Measurements from ENCODE around the gene TNFAIP8. TPM values are rescaled to one million over a fixed set of nuclear protein-coding genes. Genes with fewer than 3 reads are reported as not detected.

The TNFAIP8 gene
- total and polyA plus RNA-seq, 9 of the 15 experiments (the other 6 are each of a cell fraction or from before 2014, with no cell fraction given) = 29.9 to 52.2 (median 44.8) TPM

DNA sequence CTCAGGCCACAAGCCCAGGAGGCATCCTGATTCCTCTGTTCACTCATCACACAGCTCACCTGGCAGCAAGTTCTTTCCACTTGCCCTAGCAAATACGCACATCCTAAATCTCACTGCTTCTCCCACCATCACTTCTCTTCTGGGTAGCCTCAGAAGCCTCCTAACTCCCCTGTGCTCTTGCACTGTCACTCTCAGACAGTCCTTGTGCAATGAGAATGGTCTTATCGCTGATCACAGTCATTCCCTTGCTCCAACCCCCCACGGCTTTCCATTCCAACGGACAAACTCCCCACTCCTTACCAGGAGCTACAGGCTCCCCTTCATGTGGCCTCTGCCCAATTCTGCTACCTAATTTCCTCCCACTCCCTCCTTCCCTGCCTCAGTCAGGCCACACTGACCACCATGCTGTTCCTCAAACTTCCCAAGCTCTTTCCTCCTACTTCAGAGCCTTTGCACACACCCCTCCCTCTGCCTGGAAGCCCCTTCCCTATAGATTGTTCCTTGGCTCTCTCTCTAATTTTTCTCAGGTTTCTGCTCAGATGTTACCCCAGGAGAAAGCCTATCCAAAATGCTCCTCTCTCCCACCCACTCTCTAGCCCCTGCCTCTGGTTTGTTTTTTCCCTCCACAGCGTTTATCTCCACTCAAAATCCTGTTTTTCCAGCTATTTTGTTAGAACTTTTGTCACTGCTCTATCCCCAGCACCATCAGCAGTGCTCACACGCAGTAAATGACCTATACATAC lies 34.1 kb upstream of the TNFAIP8 start (continued):
- no peak for TF ChIP-seq ESRRB (CRISPR knock-in tag; IDR thresholded peaks at IDR 0.05; ENCODE audit: borderline replicate concordance)
- no peak for TF ChIP-seq SRSF3 (IDR thresholded peaks at IDR 0.05; ENCODE audit: insufficient read depth, low read length)
- no peak for TF ChIP-seq SETDB1 (IDR thresholded peaks at IDR 0.05; ENCODE audit: low read length)
- TF ChIP-seq, protein P1, sequence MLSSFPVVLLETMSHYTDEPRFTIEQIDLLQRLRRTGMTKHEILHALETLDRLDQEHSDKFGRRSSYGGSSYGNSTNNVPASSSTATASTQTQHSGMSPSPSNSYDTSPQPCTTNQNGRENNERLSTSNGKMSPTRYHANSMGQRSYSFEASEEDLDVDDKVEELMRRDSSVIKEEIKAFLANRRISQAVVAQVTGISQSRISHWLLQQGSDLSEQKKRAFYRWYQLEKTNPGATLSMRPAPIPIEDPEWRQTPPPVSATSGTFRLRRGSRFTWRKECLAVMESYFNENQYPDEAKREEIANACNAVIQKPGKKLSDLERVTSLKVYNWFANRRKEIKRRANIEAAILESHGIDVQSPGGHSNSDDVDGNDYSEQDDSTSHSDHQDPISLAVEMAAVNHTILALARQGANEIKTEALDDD (IDR thresholded peaks at IDR 0.05) = no peak
- TF ChIP-seq ZNF408 (CRISPR knock-in tag; IDR thresholded peaks at IDR 0.05; ENCODE audit: low read depth) = no peak
- TF ChIP-seq, protein P2, sequence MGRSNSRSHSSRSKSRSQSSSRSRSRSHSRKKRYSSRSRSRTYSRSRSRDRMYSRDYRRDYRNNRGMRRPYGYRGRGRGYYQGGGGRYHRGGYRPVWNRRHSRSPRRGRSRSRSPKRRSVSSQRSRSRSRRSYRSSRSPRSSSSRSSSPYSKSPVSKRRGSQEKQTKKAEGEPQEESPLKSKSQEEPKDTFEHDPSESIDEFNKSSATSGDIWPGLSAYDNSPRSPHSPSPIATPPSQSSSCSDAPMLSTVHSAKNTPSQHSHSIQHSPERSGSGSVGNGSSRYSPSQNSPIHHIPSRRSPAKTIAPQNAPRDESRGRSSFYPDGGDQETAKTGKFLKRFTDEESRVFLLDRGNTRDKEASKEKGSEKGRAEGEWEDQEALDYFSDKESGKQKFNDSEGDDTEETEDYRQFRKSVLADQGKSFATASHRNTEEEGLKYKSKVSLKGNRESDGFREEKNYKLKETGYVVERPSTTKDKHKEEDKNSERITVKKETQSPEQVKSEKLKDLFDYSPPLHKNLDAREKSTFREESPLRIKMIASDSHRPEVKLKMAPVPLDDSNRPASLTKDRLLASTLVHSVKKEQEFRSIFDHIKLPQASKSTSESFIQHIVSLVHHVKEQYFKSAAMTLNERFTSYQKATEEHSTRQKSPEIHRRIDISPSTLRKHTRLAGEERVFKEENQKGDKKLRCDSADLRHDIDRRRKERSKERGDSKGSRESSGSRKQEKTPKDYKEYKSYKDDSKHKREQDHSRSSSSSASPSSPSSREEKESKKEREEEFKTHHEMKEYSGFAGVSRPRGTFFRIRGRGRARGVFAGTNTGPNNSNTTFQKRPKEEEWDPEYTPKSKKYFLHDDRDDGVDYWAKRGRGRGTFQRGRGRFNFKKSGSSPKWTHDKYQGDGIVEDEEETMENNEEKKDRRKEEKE (IDR thresholded peaks at IDR 0.05; ENCODE audit: borderline replicate concordance in 1 of 2, control insufficient read depth in 1 of 2, low read depth in 2 of 2, low read length in 1 of 2) = no peak
- TF ChIP-seq, protein P3, sequence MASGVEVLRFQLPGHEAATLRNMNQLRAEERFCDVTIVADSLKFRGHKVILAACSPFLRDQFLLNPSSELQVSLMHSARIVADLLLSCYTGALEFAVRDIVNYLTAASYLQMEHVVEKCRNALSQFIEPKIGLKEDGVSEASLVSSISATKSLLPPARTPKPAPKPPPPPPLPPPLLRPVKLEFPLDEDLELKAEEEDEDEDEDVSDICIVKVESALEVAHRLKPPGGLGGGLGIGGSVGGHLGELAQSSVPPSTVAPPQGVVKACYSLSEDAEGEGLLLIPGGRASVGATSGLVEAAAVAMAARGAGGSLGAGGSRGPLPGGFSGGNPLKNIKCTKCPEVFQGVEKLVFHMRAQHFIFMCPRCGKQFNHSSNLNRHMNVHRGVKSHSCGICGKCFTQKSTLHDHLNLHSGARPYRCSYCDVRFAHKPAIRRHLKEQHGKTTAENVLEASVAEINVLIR (CRISPR knock-in tag; IDR thresholded peaks at IDR 0.05) = peak; percentile 38; the same call in 1 of the 2 replicates
- TF ChIP-seq ZNF785 (CRISPR knock-in tag; IDR thresholded peaks at IDR 0.05) = no peak
- no peak for TF ChIP-seq ZSCAN29 (IDR thresholded peaks at IDR 0.05)
- TF ChIP-seq, protein P4, sequence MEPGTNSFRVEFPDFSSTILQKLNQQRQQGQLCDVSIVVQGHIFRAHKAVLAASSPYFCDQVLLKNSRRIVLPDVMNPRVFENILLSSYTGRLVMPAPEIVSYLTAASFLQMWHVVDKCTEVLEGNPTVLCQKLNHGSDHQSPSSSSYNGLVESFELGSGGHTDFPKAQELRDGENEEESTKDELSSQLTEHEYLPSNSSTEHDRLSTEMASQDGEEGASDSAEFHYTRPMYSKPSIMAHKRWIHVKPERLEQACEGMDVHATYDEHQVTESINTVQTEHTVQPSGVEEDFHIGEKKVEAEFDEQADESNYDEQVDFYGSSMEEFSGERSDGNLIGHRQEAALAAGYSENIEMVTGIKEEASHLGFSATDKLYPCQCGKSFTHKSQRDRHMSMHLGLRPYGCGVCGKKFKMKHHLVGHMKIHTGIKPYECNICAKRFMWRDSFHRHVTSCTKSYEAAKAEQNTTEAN (CRISPR knock-in tag; IDR thresholded peaks at IDR 0.05) = no peak
- TF ChIP-seq RNF2 (IDR thresholded peaks at IDR 0.05) = peak; percentile 98
- peak; percentile 86 for TF ChIP-seq ZEB2 (IDR thresholded peaks at IDR 0.05)
- no peak for TF ChIP-seq ILK (tag; IDR thresholded peaks at IDR 0.05; ENCODE audit: borderline replicate concordance, low read depth)
- no peak for TF ChIP-seq ZBTB1 (CRISPR knock-in tag; IDR thresholded peaks at IDR 0.05; ENCODE audit: borderline replicate concordance, low read depth)
- TF ChIP-seq, protein P5, sequence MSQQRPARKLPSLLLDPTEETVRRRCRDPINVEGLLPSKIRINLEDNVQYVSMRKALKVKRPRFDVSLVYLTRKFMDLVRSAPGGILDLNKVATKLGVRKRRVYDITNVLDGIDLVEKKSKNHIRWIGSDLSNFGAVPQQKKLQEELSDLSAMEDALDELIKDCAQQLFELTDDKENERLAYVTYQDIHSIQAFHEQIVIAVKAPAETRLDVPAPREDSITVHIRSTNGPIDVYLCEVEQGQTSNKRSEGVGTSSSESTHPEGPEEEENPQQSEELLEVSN (IDR thresholded peaks at IDR 0.05; ENCODE audit: borderline replicate concordance in 1 of 2, extremely low read depth in 1 of 2, insufficient read depth in 1 of 2, insufficient read length in 1 of 2, low read depth in 1 of 2, low read length in 1 of 2, poor library complexity in 1 of 2, severe bottlenecking in 1 of 2) = no peak
- no peak for TF ChIP-seq ZNF436 (CRISPR knock-in tag; IDR thresholded peaks at IDR 0.05)
